Thyroid gland (tissue), 4 donors: Measurements from ENCODE around the gene HM13. TPM values are rescaled to one million over a fixed set of nuclear protein-coding genes. Genes with fewer than 3 reads are reported as not detected.

Experiments used
- DNase-seq, 2 donors: peaks; one replicate each; pipeline ENCODE4 v3.0.0-alpha.2; 2019
- H3K27ac ChIP-seq, 3 donors: fragments of 200-600 bp; sonication (generic); 1 replicate in 2 of 3; 2 replicates in 1 of 3; pipeline ENCODE4 v1.5.1; 2016 to 2019; ENCODE audit warnings: mild to moderate bottlenecking in 1 of 3, moderate library complexity in 1 of 3
- H3K27me3 ChIP-seq: fragments of 200-600 bp; sonication (generic); one replicate; pipeline ENCODE4 v1.5.1; 2019
- H3K36me3 ChIP-seq, 2 donors: fragments of 200-600 bp; sonication (generic); one replicate each; pipeline ENCODE4 v1.5.1; 2016 to 2019
- H3K4me1 ChIP-seq, 2 donors: fragments of 200-600 bp; sonication (generic); one replicate each; pipeline ENCODE4 v1.5.1; 2017 to 2019
- H3K4me3 ChIP-seq, 3 donors: fragments of 200-600 bp; sonication (generic); replicated peaks in 1 of 3; 1 replicate in 2 of 3; 2 replicates in 1 of 3; pipeline ENCODE4 v1.5.1; 2016; ENCODE audit warnings: mild to moderate bottlenecking in 1 of 3
- H3K9me3 ChIP-seq: fragments of 200-600 bp; sonication (generic); one replicate; pipeline ENCODE4 v1.5.1; 2017
- POLR2A ChIP-seq, 2 donors: fragments of 450-650 bp; IDR thresholded peaks; one replicate each; pipeline ENCODE4 v1.6.1; 2017; ENCODE audit warnings: antibody characterized with exemption in 2 of 2, mild to moderate bottlenecking in 2 of 2, moderate library complexity in 1 of 2
- WGBS, 2 donors: methylation state at CpG; one replicate each; pipeline ENCODE4 v1.1.5; 2017; 5-methylcytosine and 5-hydroxymethylcytosine counted together
- intact Hi-C: fragments of 100-400 bp; cut with DNase I; formaldehyde crosslinking; loops from one replicate; pipeline ENCODE4 v1.15.1; 2023
- total RNA-seq, 4 donors: library from RNA; depleted of rRNA; stranded (reverse); fragments of >200 nt; gene quantifications; one replicate each; pipeline ENCODE4 v1.2.3, GENCODE V29; 2016
- TF ChIP-seq, protein P1 (sequence below), 6 experiments: fragments of 200-600 bp in 3 of 6; fragments of 450-650 bp in 3 of 6; sonication (generic) in 3 of 6; IDR thresholded peaks; one replicate each; pipeline ENCODE4 v1.5.1; 2016 to 2019; ENCODE audit warnings: antibody characterized with exemption in 6 of 6, mild to moderate bottlenecking in 2 of 6, inconsistent platforms in 1 of 6, moderate library complexity in 1 of 6

HM13 gene
- total RNA-seq, 4 donors from 2014 or later = 82.8 to 136 (median 111) TPM

GRCh38 chr20:31474097-31474436, 40.2 kb upstream of the HM13 start:
- Histone ChIP-seq H3K4me1 (peaks cover 7 to 17% of the 10 kb centered on the region in 2 donors), H3K27me3 (no peaks in the 10 kb centered on the region), H3K36me3 (no peaks in the 10 kb centered on the region), H3K27ac (no peak overlapping the region), H3K4me3 (no peak overlapping the region), H3K9me3 (no peaks in the 10 kb centered on the region)
- TF ChIP-seq POLR2A (IDR thresholded peaks at IDR 0.05) = no peak
- TF ChIP-seq, protein P1, sequence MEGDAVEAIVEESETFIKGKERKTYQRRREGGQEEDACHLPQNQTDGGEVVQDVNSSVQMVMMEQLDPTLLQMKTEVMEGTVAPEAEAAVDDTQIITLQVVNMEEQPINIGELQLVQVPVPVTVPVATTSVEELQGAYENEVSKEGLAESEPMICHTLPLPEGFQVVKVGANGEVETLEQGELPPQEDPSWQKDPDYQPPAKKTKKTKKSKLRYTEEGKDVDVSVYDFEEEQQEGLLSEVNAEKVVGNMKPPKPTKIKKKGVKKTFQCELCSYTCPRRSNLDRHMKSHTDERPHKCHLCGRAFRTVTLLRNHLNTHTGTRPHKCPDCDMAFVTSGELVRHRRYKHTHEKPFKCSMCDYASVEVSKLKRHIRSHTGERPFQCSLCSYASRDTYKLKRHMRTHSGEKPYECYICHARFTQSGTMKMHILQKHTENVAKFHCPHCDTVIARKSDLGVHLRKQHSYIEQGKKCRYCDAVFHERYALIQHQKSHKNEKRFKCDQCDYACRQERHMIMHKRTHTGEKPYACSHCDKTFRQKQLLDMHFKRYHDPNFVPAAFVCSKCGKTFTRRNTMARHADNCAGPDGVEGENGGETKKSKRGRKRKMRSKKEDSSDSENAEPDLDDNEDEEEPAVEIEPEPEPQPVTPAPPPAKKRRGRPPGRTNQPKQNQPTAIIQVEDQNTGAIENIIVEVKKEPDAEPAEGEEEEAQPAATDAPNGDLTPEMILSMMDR (IDR thresholded peaks at IDR 0.05) = no peak
- intact Hi-C loops = no loop called here
- no peak for DNase-seq
- 28 to 30% methylated on average over 2 of the region's 2 CpGs for WGBS, 2 donors

DNA sequence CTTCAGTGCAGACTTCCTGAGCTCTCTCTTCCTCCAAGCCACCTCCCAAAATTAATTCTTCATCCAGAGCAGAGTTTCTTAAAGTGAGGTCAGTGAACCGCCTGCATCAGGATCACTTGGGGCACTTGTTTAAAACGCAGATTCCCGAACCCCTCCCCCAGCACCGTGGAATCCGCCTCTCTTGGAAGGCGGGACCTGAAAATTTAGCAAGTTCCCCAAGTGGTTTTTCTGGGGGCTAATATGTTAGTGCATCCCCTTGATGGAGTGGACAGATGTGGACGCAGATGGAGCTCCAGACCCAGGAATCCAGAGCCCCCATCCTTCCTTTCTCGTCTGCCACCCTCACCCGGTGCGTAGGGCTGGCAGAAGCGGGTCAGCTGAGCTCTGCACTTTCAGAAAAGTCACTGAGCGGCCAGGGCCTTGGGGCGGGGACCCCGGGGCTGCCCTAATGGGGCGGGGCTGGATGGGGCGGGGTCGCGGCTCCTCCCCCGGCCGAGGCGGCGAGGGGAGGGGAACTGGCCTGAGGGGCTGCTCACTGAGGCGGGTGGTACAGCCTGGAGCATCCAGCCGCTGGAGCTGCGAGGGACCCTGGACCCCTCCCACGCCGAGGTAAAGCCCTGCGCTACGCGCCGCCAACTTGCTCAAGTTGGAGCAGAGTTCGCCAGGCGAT, 39.3 kb upstream of the HM13 start, which contains the start of the genes DEFB124 and REM1:
DEFB124 (minus strand) TSS at position 370 of the 670 bp plus-strand sequence. CDS start 2,114 bp downstream, outside the sequence.
REM1 (plus strand) TSS at position 531 of the 670 bp plus-strand sequence. CDS start 1,158 bp downstream, outside the sequence.
- H3K4me3 ChIP-seq = peak within 1 kb of the TSS in 1 of 3 donors; percentile 25
- 5 to 11% methylated on average over 10 to 27 of the region's 33 CpGs for WGBS, 2 donors
- H3K4me1 ChIP-seq = peaks cover 7 to 17% of the 10 kb centered on the region in 2 donors
- peak within 1 kb of the TSS in 2 of 3 donors; percentile 40 to 53 for H3K27ac ChIP-seq
- no peaks in the 10 kb centered on the region for H3K9me3 ChIP-seq
- no peaks in the 10 kb centered on the region for H3K27me3 ChIP-seq
- DNase-seq = peak in 1 of 2 donors; percentile 5
- intact Hi-C loops = no loop called here
- H3K36me3 ChIP-seq = no peaks in the 10 kb centered on the region
- TF ChIP-seq, protein P1 (IDR thresholded peaks at IDR 0.05) = no peak
- TF ChIP-seq POLR2A (IDR thresholded peaks at IDR 0.05) = no peak

DNA sequence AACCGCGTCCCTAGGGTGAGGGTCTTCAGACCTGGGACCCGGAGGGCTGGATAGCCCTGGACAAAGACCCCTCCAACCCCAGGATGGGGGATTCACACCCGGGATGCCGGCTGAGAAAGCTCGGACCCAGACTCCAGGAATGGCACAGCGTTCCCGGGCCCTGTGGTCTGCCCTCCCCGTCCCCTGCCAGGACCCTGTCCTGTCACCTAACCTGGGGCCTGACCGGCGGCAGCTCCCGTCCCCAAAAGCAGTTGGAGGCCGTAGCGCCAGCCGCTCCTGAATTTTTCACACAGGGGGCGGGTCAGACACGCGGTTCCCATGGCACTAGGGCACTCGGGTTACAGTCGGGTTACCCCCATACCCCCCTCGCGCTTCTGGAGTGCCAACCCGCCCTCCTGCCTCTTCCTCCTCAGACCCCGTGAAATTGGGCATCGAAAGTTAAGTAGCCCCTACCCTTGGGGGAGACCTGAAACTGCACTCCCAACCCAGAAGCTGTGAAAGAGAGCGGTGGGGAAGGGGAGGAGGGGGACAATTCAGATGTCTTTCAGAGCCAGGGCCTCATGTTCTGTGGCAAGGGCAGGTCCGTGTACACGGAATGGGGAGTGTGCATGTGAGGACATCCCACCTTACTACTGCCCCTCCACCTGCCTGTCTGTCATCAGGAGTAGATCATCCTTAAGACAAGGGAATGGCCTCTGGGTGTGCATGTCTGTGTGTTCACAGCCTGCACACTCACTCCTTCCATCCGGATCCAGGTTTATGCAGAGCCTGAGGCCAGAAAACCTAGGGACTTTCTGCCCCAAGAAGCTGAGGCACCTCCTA, 38.6 kb upstream of the HM13 start:
- Histone ChIP-seq H3K27ac (peak overlapping the region in 2 of 3 donors; percentile 40 to 53), H3K4me1 (peaks cover 7 to 17% of the 10 kb centered on the region in 2 donors), H3K36me3 (no peaks in the 10 kb centered on the region), H3K27me3 (no peaks in the 10 kb centered on the region), H3K4me3 (peak overlapping the region in 1 of 3 donors; percentile 25), H3K9me3 (no peaks in the 10 kb centered on the region)
- no peak for DNase-seq
- 6% methylated on average over 17 of the region's 29 CpGs; no CpG with 5 or more reads in 1 of the 2 donors for WGBS, 2 donors
- no peak for TF ChIP-seq POLR2A (IDR thresholded peaks at IDR 0.05)
- TF ChIP-seq, protein P1 (IDR thresholded peaks at IDR 0.05) = no peak
- intact Hi-C loops = no loop called here

DNA sequence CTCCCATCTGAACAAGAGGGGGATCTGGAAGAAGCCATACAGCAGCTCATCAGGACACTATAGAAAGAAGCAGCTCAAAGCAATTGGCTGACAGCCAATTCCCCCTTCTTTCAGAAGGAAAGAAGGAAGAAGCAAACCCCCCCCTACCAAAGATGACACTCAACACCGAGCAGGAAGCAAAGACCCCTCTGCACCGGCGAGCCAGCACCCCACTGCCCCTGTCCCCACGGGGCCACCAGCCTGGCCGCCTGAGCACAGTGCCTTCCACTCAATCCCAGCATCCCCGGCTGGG, 38.0 kb upstream of the HM13 start:
- no peak for TF ChIP-seq POLR2A (IDR thresholded peaks at IDR 0.05)
- TF ChIP-seq, protein P1 (IDR thresholded peaks at IDR 0.05) = no peak
- Histone ChIP-seq H3K27me3 (no peaks in the 10 kb centered on the region), H3K27ac (no peak overlapping the region), H3K4me3 (no peak overlapping the region), H3K9me3 (no peaks in the 10 kb centered on the region), H3K4me1 (peaks cover 7 to 17% of the 10 kb centered on the region in 2 donors), H3K36me3 (no peaks in the 10 kb centered on the region)
- intact Hi-C loops = no loop called here
- WGBS, 2 donors = 60 to 66% methylated on average over 6 of the region's 6 CpGs
- DNase-seq = no peak
